ENCODE results near the gene PRUNE2.

The PRUNE2 gene

GRCh38 chr9:76787677-76788076 is 118.2 kb downstream of the PRUNE2 start:
- no peak overlapping the region for H3K4me3 ChIP-seq (ENCODE audit: insufficient read length, low read depth)
- H3K9ac ChIP-seq (ENCODE audit: insufficient read length, low read depth) = no peak overlapping the region
- no peaks in the 10 kb centered on the region for H3K4me1 ChIP-seq (ENCODE audit: insufficient read depth, insufficient read length)
- H3K9me3 ChIP-seq (ENCODE audit: insufficient read depth, low read length) = no peaks in the 10 kb centered on the region
- H3K27me3 ChIP-seq (ENCODE audit: insufficient read depth, insufficient read length) = no peaks in the 10 kb centered on the region
- H3K36me3 ChIP-seq (ENCODE audit: insufficient read depth, insufficient read length, low read length) = no peaks in the 10 kb centered on the region
- no peak for TF ChIP-seq ZNF274 (IDR thresholded peaks at IDR 0.05; ENCODE audit: low read depth, low read length)
- no peak for TF ChIP-seq YY1 (IDR thresholded peaks at IDR 0.05; ENCODE audit: insufficient read depth, insufficient read length)
- TF ChIP-seq SUZ12 (IDR thresholded peaks at IDR 0.05; ENCODE audit: extremely low read depth, insufficient read depth, insufficient read length) = no peak
- DNase-seq (ENCODE audit: low read depth, low spot score) = no peak

DNA sequence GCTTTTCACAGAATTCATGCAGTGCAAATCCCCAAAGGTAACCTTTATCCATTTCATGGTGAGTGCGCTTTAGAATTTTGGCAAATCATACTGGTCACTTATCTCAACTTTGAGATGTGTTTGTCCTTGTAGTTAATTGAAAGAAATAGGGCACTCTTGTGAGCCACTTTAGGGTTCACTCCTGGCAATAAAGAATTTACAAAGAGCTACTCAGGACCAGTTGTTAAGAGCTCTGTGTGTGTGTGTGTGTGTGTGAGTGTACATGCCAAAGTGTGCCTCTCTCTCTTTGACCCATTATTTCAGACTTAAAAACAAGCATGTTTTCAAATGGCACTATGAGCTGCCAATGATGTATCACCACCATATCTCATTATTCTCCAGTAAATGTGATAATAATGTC is 120.4 kb downstream of the PRUNE2 start:
- no peaks in the 10 kb centered on the region for H3K4me1 ChIP-seq (ENCODE audit: insufficient read depth, insufficient read length)
- no peaks in the 10 kb centered on the region for H3K9me3 ChIP-seq (ENCODE audit: insufficient read depth, low read length)
- H3K27me3 ChIP-seq (ENCODE audit: insufficient read depth, insufficient read length) = no peaks in the 10 kb centered on the region
- no peak for TF ChIP-seq YY1 (IDR thresholded peaks at IDR 0.05; ENCODE audit: insufficient read depth, insufficient read length)
- no peak for TF ChIP-seq ZNF274 (IDR thresholded peaks at IDR 0.05; ENCODE audit: low read depth, low read length)
- no peak for TF ChIP-seq SUZ12 (IDR thresholded peaks at IDR 0.05; ENCODE audit: extremely low read depth, insufficient read depth, insufficient read length)
- no peak for DNase-seq (ENCODE audit: low read depth, low spot score)
- no peak overlapping the region for H3K4me3 ChIP-seq (ENCODE audit: insufficient read length, low read depth)
- no peaks in the 10 kb centered on the region for H3K36me3 ChIP-seq (ENCODE audit: insufficient read depth, insufficient read length, low read length)
- no peak overlapping the region for H3K9ac ChIP-seq (ENCODE audit: insufficient read length, low read depth)

GRCh38 chr9:76784881-76785280 is 121.0 kb downstream of the PRUNE2 start:
- TF ChIP-seq ZNF274 (IDR thresholded peaks at IDR 0.05; ENCODE audit: low read depth, low read length) = no peak
- no peak for TF ChIP-seq SUZ12 (IDR thresholded peaks at IDR 0.05; ENCODE audit: extremely low read depth, insufficient read depth, insufficient read length)
- TF ChIP-seq YY1 (IDR thresholded peaks at IDR 0.05; ENCODE audit: insufficient read depth, insufficient read length) = no peak
- no peaks in the 10 kb centered on the region for H3K4me1 ChIP-seq (ENCODE audit: insufficient read depth, insufficient read length)

GRCh38 chr9:76772686-76773445 is 133.0 kb downstream of the PRUNE2 start:
- Histone ChIP-seq H3K9ac (ENCODE audit: insufficient read length, low read depth) (no peak overlapping the region), H3K36me3 (ENCODE audit: insufficient read depth, insufficient read length, low read length) (no peaks in the 10 kb centered on the region), H3K27me3 (ENCODE audit: insufficient read depth, insufficient read length) (no peaks in the 10 kb centered on the region), H3K4me3 (ENCODE audit: insufficient read length, low read depth) (no peak overlapping the region), H3K4me1 (ENCODE audit: insufficient read depth, insufficient read length) (no peaks in the 10 kb centered on the region), H3K9me3 (ENCODE audit: insufficient read depth, low read length) (no peaks in the 10 kb centered on the region)
- no peak for DNase-seq (ENCODE audit: low read depth, low spot score)
- TF ChIP-seq ZNF274 (IDR thresholded peaks at IDR 0.05; ENCODE audit: low read depth, low read length) = no peak
- no peak for TF ChIP-seq YY1 (IDR thresholded peaks at IDR 0.05; ENCODE audit: insufficient read depth, insufficient read length)
- TF ChIP-seq SUZ12 (IDR thresholded peaks at IDR 0.05; ENCODE audit: extremely low read depth, insufficient read depth, insufficient read length) = no peak

More at GRCh38 chr9:76784881-76785280, 121.0 kb downstream of the PRUNE2 start:
- H3K36me3 ChIP-seq (ENCODE audit: insufficient read depth, insufficient read length, low read length) = no peaks in the 10 kb centered on the region
- no peak overlapping the region for H3K9ac ChIP-seq (ENCODE audit: insufficient read length, low read depth)
- no peak for DNase-seq (ENCODE audit: low read depth, low spot score)
- H3K9me3 ChIP-seq (ENCODE audit: insufficient read depth, low read length) = no peaks in the 10 kb centered on the region
- no peak overlapping the region for H3K4me3 ChIP-seq (ENCODE audit: insufficient read length, low read depth)
- H3K27me3 ChIP-seq (ENCODE audit: insufficient read depth, insufficient read length) = no peaks in the 10 kb centered on the region

- no peak for DNase-seq (ENCODE audit: low read depth, low spot score)
- Histone ChIP-seq H3K9ac (ENCODE audit: insufficient read length, low read depth) (no peak overlapping the region), H3K4me1 (ENCODE audit: insufficient read depth, insufficient read length) (no peaks in the 10 kb centered on the region), H3K36me3 (ENCODE audit: insufficient read depth, insufficient read length, low read length) (no peaks in the 10 kb centered on the region), H3K4me3 (ENCODE audit: insufficient read length, low read depth) (no peak overlapping the region), H3K27me3 (ENCODE audit: insufficient read depth, insufficient read length) (no peaks in the 10 kb centered on the region), H3K9me3 (ENCODE audit: insufficient read depth, low read length) (no peaks in the 10 kb centered on the region)
- TF ChIP-seq SUZ12 (IDR thresholded peaks at IDR 0.05; ENCODE audit: extremely low read depth, insufficient read depth, insufficient read length) = no peak
- no peak for TF ChIP-seq ZNF274 (IDR thresholded peaks at IDR 0.05; ENCODE audit: low read depth, low read length)
- TF ChIP-seq YY1 (IDR thresholded peaks at IDR 0.05; ENCODE audit: insufficient read depth, insufficient read length) = no peak
Observed at GRCh38 chr9:76766126-76766525, 139.8 kb downstream of the PRUNE2 start.

DNA sequence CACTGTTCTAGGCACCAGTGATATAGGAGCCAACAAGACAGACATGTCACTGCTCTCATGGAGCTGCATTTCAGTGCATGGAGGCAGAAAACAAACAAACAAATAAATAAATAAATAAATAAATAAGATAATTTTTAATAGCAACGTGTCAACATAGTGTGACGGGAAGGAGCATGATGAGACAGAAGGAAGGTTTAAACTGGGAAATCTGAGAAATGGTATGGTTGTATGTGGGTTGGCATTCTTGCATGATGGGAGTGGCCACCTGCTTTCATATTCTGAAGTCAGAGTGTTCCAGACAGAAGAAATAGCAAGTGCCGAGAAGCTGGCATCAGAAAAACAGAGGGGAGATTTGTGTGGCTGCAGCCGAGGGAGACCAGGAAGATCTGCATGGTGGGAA is 141.8 kb downstream of the PRUNE2 start, which contains the start of gene PCA3:
Gene PCA3, plus strand, starts transcription at position 301 of the 400 bp plus-strand sequence.
- Histone ChIP-seq H3K27me3 (ENCODE audit: insufficient read depth, insufficient read length) (no peaks in the 10 kb centered on the region), H3K36me3 (ENCODE audit: insufficient read depth, insufficient read length, low read length) (no peaks in the 10 kb centered on the region), H3K9ac (ENCODE audit: insufficient read length, low read depth) (no peak within 1 kb of the TSS), H3K4me3 (ENCODE audit: insufficient read length, low read depth) (no peak within 1 kb of the TSS), H3K9me3 (ENCODE audit: insufficient read depth, low read length) (no peaks in the 10 kb centered on the region), H3K4me1 (ENCODE audit: insufficient read depth, insufficient read length) (no peaks in the 10 kb centered on the region)
- TF ChIP-seq SUZ12 (IDR thresholded peaks at IDR 0.05; ENCODE audit: extremely low read depth, insufficient read depth, insufficient read length) (no peak), YY1 (IDR thresholded peaks at IDR 0.05; ENCODE audit: insufficient read depth, insufficient read length) (no peak), ZNF274 (IDR thresholded peaks at IDR 0.05; ENCODE audit: low read depth, low read length) (no peak)
- no peak for DNase-seq (ENCODE audit: low read depth, low spot score)

- Histone ChIP-seq H3K36me3 (ENCODE audit: insufficient read depth, insufficient read length, low read length) (no peaks in the 10 kb centered on the region), H3K9ac (ENCODE audit: insufficient read length, low read depth) (no peak overlapping the region), H3K9me3 (ENCODE audit: insufficient read depth, low read length) (no peaks in the 10 kb centered on the region), H3K27me3 (ENCODE audit: insufficient read depth, insufficient read length) (no peaks in the 10 kb centered on the region), H3K4me1 (ENCODE audit: insufficient read depth, insufficient read length) (peaks cover 2% of the 10 kb centered on the region), H3K4me3 (ENCODE audit: insufficient read length, low read depth) (no peak overlapping the region)
- no peak for DNase-seq (ENCODE audit: low read depth, low spot score)
- TF ChIP-seq ZNF274 (IDR thresholded peaks at IDR 0.05; ENCODE audit: low read depth, low read length) (no peak), SUZ12 (IDR thresholded peaks at IDR 0.05; ENCODE audit: extremely low read depth, insufficient read depth, insufficient read length) (no peak)
Observed at GRCh38 chr9:76761448-76761847, 144.5 kb downstream of the PRUNE2 start.

All from NT2/D1 (cell line).